HEK293 (cell line): ENCODE measurements around the gene LCNL1.

ENCODE experiments used
- CTCF ChIA-PET: fragments of 350-600 bp; formaldehyde crosslinking; extraction: SDS; loops from one replicate; lab custom pipeline; 2021; ENCODE audit warnings: antibody characterized with exemption; lab: Yijun Ruan, JAX
- POLR2A ChIA-PET: fragments of 300-600 bp; formaldehyde crosslinking; extraction: SDS; loops from one replicate; lab custom pipeline; 2020; ENCODE audit warnings: antibody characterized with exemption, inconsistent platforms; lab: Yijun Ruan, JAX
- H3K27ac ChIP-seq: fragments of 200-500 bp; sonication (Bioruptor generic); 2 replicates; pipeline ENCODE4 v1.5.1; 2014; ENCODE audit warnings: low read depth, low read length, control low read depth, inconsistent platforms; ENCODE audit errors: extremely low read depth
- H3K36me3 ChIP-seq, 2 experiments: fragments of 200-500 bp in 1 of 2; sonication (Bioruptor generic) in 1 of 2; 1 replicate in 1 of 2; 2 replicates in 1 of 2; pipeline ENCODE4 v1.5.1; 2014 to 2017; ENCODE audit warnings: inconsistent platforms in 2 of 2, low read length in 2 of 2; ENCODE audit not compliant: control insufficient read depth in 2 of 2, insufficient read depth in 1 of 2
- H3K4me1 ChIP-seq: fragments of 200-500 bp; sonication (Bioruptor generic); 2 replicates; pipeline ENCODE4 v1.5.1; 2014; ENCODE audit warnings: mild to moderate bottlenecking, low read length, inconsistent platforms; ENCODE audit not compliant: control insufficient read depth, insufficient read depth
- H3K4me3 ChIP-seq: 2 replicates; pipeline ENCODE4 v1.5.1; 2011; ENCODE audit warnings: low read depth, mild to moderate bottlenecking, control low read depth, low read length, moderate library complexity
- H3K9me3 ChIP-seq: fragments of 200-500 bp; sonication (Bioruptor generic); 2 replicates; pipeline ENCODE4 v1.5.1; 2014; ENCODE audit warnings: low read depth, low read length, inconsistent platforms; ENCODE audit not compliant: control insufficient read depth, insufficient read depth
- AEBP2 ChIP-seq: fragments of 450-650 bp; formaldehyde crosslinking; IDR thresholded peaks from 2 replicates; pipeline ENCODE4 v1.5.1; 2016; ENCODE audit warnings: missing biosample characterization, missing genetic modification characterization, borderline replicate concordance
- KLF17 ChIP-seq: fragments of 450-650 bp; formaldehyde crosslinking; IDR thresholded peaks from 2 replicates; pipeline ENCODE4 v1.5.1; 2016; ENCODE audit warnings: missing biosample characterization, missing genetic modification characterization
- OVOL3 ChIP-seq: fragments of 450-650 bp; formaldehyde crosslinking; IDR thresholded peaks from 2 replicates; pipeline ENCODE4 v1.5.1; 2016; ENCODE audit warnings: missing biosample characterization, missing genetic modification characterization
- WT1 ChIP-seq: fragments of 450-650 bp; formaldehyde crosslinking; IDR thresholded peaks from 2 replicates; pipeline ENCODE4 v1.5.1; 2016; ENCODE audit warnings: missing biosample characterization, missing genetic modification characterization
- ZBTB17 ChIP-seq: fragments of 450-650 bp; formaldehyde crosslinking; IDR thresholded peaks from 2 replicates; pipeline ENCODE4 v1.5.1; 2016; ENCODE audit warnings: missing biosample characterization, missing genetic modification characterization
- ZNF10 ChIP-seq: fragments of 450-650 bp; formaldehyde crosslinking; IDR thresholded peaks from 2 replicates; pipeline ENCODE4 v1.5.1; 2017; ENCODE audit warnings: missing biosample characterization, missing genetic modification characterization
- ZNF112 ChIP-seq: fragments of 450-650 bp; formaldehyde crosslinking; IDR thresholded peaks from 2 replicates; pipeline ENCODE4 v1.5.0; 2017; ENCODE audit warnings: missing biosample characterization, missing genetic modification characterization
- ZNF24 ChIP-seq: fragments of 450-650 bp; formaldehyde crosslinking; IDR thresholded peaks from 2 replicates; pipeline ENCODE4 v1.5.1; 2016; ENCODE audit warnings: missing biosample characterization, missing genetic modification characterization
- ZNF416 ChIP-seq: fragments of 450-650 bp; formaldehyde crosslinking; IDR thresholded peaks from 2 replicates; pipeline ENCODE4 v1.5.1; 2016; ENCODE audit warnings: missing biosample characterization, missing genetic modification characterization
- ZNF423 ChIP-seq: fragments of 450-650 bp; formaldehyde crosslinking; IDR thresholded peaks from 2 replicates; pipeline ENCODE4 v1.5.1; 2016; ENCODE audit warnings: missing biosample characterization, missing genetic modification characterization
- ZNF600 ChIP-seq: fragments of 450-650 bp; formaldehyde crosslinking; IDR thresholded peaks from 2 replicates; pipeline ENCODE4 v1.5.1; 2016; ENCODE audit warnings: missing biosample characterization, missing genetic modification characterization
- ZNF658 ChIP-seq: fragments of 450-650 bp; formaldehyde crosslinking; IDR thresholded peaks from 2 replicates; pipeline ENCODE4; 2016; ENCODE audit warnings: missing biosample characterization, missing genetic modification characterization
- ZNF785 ChIP-seq: fragments of 450-650 bp; formaldehyde crosslinking; IDR thresholded peaks from 2 replicates; pipeline ENCODE4 v1.5.1; 2016; ENCODE audit warnings: missing biosample characterization, missing genetic modification characterization
- ZNF837 ChIP-seq: fragments of 450-650 bp; formaldehyde crosslinking; IDR thresholded peaks from 2 replicates; pipeline ENCODE4 v1.5.1; 2016; ENCODE audit warnings: missing biosample characterization, missing genetic modification characterization
- TF ChIP-seq, protein P1 (sequence below): fragments of 450-650 bp; formaldehyde crosslinking; IDR thresholded peaks from 2 replicates; pipeline ENCODE4 v1.5.1; 2016; ENCODE audit warnings: missing biosample characterization, missing genetic modification characterization
- TF ChIP-seq, protein P2 (sequence below): fragments of 450-650 bp; formaldehyde crosslinking; conservative IDR thresholded peaks from 2 replicates; pipeline ENCODE4 v1.5.1; 2016; ENCODE audit warnings: low read depth, missing biosample characterization, missing genetic modification characterization
- TF ChIP-seq, protein P3 (sequence below): fragments of 450-650 bp; formaldehyde crosslinking; IDR thresholded peaks from 2 replicates; pipeline ENCODE4 v1.5.1; 2017; ENCODE audit warnings: missing biosample characterization, missing genetic modification characterization
- TF ChIP-seq, protein P4 (sequence below): fragments of 450-650 bp; formaldehyde crosslinking; optimal IDR thresholded peaks from 2 replicates; pipeline ENCODE3; 2016; ENCODE audit warnings: missing biosample characterization, mild to moderate bottlenecking, missing genetic modification characterization
- TF ChIP-seq, protein P5 (sequence below): fragments of 450-650 bp; formaldehyde crosslinking; IDR thresholded peaks from 2 replicates; pipeline ENCODE4 v1.5.1; 2016; ENCODE audit warnings: missing biosample characterization, missing genetic modification characterization

Gene LCNL1

GRCh38 chr9:136991993-136992818 lies 9.4 kb downstream of the LCNL1 start, which contains the start of gene PAXX (continued):
- TF ChIP-seq ZNF423 (tag by site-specific recombination) (no peak), ZNF112 (no peak), ZNF10 (tag by site-specific recombination) (0 out of 2 replicates have a peak, but pooled peaks have one; percentile 27), AEBP2 (tag by site-specific recombination) (no peak), ZNF600 (tag by site-specific recombination) (peak; percentile 81), ZNF785 (tag by site-specific recombination) (no peak), ZNF837 (no peak), WT1 (peak; percentile 39; the same call in 1 of the 2 replicates), ZBTB17 (tag by site-specific recombination) (peak; percentile 75)
- TF ChIP-seq, protein P1, sequence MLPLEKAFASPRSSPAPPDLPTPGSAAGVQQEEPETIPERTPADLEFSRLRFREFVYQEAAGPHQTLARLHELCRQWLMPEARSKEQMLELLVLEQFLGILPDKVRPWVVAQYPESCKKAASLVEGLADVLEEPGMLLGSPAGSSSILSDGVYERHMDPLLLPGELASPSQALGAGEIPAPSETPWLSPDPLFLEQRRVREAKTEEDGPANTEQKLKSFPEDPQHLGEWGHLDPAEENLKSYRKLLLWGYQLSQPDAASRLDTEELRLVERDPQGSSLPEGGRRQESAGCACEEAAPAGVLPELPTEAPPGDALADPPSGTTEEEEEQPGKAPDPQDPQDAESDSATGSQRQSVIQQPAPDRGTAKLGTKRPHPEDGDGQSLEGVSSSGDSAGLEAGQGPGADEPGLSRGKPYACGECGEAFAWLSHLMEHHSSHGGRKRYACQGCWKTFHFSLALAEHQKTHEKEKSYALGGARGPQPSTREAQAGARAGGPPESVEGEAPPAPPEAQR (tag by site-specific recombination) = no peak
- TF ChIP-seq, protein P2, sequence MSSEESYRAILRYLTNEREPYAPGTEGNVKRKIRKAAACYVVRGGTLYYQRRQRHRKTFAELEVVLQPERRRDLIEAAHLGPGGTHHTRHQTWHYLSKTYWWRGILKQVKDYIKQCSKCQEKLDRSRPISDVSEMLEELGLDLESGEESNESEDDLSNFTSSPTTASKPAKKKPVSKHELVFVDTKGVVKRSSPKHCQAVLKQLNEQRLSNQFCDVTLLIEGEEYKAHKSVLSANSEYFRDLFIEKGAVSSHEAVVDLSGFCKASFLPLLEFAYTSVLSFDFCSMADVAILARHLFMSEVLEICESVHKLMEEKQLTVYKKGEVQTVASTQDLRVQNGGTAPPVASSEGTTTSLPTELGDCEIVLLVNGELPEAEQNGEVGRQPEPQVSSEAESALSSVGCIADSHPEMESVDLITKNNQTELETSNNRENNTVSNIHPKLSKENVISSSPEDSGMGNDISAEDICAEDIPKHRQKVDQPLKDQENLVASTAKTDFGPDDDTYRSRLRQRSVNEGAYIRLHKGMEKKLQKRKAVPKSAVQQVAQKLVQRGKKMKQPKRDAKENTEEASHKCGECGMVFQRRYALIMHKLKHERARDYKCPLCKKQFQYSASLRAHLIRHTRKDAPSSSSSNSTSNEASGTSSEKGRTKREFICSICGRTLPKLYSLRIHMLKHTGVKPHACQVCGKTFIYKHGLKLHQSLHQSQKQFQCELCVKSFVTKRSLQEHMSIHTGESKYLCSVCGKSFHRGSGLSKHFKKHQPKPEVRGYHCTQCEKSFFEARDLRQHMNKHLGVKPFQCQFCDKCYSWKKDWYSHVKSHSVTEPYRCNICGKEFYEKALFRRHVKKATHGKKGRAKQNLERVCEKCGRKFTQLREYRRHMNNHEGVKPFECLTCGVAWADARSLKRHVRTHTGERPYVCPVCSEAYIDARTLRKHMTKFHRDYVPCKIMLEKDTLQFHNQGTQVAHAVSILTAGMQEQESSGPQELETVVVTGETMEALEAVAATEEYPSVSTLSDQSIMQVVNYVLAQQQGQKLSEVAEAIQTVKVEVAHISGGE (tag by site-specific recombination) = no peak
- TF ChIP-seq, protein P3, sequence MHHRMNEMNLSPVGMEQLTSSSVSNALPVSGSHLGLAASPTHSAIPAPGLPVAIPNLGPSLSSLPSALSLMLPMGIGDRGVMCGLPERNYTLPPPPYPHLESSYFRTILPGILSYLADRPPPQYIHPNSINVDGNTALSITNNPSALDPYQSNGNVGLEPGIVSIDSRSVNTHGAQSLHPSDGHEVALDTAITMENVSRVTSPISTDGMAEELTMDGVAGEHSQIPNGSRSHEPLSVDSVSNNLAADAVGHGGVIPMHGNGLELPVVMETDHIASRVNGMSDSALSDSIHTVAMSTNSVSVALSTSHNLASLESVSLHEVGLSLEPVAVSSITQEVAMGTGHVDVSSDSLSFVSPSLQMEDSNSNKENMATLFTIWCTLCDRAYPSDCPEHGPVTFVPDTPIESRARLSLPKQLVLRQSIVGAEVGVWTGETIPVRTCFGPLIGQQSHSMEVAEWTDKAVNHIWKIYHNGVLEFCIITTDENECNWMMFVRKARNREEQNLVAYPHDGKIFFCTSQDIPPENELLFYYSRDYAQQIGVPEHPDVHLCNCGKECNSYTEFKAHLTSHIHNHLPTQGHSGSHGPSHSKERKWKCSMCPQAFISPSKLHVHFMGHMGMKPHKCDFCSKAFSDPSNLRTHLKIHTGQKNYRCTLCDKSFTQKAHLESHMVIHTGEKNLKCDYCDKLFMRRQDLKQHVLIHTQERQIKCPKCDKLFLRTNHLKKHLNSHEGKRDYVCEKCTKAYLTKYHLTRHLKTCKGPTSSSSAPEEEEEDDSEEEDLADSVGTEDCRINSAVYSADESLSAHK (tag by site-specific recombination) = 0 out of 2 replicates have a peak, but pooled peaks have one; percentile 10

- Histone ChIP-seq H3K4me1 (peaks cover 5% of the 10 kb centered on the region), H3K9me3 (no peaks in the 10 kb centered on the region), H3K27ac (peak overlapping the region; percentile 83), H3K36me3 (peaks cover 0 to 18% of the 10 kb centered on the region in 2 experiments; a peak in 1 of 3 replicates), H3K4me3 (peak overlapping the region; percentile 72)
- POLR2A ChIA-PET = interaction anchor here (0.6 to 2.8 kb wide), 22 partner anchors 9 to 464 kb away, joined by 3 to 25 read pairs (median 5); partner anchors contain the start of genes EDF1, FBXW5, MAN1B1 and PTGDS
- CTCF ChIA-PET = interaction anchor here (0.7 to 2.9 kb wide), 9 partner anchors 12 to 206 kb away, joined by 3 to 28 read pairs (median 4); no protein-coding TSS in a partner anchor
- TF ChIP-seq, protein P4, sequence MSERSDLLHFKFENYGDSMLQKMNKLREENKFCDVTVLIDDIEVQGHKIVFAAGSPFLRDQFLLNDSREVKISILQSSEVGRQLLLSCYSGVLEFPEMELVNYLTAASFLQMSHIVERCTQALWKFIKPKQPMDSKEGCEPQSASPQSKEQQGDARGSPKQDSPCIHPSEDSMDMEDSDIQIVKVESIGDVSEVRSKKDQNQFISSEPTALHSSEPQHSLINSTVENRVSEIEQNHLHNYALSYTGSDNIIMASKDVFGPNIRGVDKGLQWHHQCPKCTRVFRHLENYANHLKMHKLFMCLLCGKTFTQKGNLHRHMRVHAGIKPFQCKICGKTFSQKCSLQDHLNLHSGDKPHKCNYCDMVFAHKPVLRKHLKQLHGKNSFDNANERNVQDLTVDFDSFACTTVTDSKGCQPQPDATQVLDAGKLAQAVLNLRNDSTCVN = no peak
- TF ChIP-seq ZNF24 (tag by site-specific recombination) (no peak), KLF17 (tag by site-specific recombination) (no peak), ZNF658 (no peak), ZNF416 (tag by site-specific recombination) (no peak), OVOL3 (tag by site-specific recombination) (no peak)
- TF ChIP-seq, protein P5, sequence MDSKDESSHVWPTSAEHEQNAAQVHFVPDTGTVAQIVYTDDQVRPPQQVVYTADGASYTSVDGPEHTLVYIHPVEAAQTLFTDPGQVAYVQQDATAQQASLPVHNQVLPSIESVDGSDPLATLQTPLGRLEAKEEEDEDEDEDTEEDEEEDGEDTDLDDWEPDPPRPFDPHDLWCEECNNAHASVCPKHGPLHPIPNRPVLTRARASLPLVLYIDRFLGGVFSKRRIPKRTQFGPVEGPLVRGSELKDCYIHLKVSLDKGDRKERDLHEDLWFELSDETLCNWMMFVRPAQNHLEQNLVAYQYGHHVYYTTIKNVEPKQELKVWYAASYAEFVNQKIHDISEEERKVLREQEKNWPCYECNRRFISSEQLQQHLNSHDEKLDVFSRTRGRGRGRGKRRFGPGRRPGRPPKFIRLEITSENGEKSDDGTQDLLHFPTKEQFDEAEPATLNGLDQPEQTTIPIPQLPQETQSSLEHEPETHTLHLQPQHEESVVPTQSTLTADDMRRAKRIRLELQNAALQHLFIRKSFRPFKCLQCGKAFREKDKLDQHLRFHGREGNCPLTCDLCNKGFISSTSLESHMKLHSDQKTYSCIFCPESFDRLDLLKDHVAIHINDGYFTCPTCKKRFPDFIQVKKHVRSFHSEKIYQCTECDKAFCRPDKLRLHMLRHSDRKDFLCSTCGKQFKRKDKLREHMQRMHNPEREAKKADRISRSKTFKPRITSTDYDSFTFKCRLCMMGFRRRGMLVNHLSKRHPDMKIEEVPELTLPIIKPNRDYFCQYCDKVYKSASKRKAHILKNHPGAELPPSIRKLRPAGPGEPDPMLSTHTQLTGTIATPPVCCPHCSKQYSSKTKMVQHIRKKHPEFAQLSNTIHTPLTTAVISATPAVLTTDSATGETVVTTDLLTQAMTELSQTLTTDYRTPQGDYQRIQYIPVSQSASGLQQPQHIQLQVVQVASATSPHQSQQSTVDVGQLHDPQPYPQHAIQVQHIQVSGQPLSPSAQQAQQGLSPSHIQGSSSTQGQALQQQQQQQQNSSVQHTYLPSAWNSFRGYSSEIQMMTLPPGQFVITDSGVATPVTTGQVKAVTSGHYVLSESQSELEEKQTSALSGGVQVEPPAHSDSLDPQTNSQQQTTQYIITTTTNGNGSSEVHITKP (tag by site-specific recombination) = no peak; the same call in 1 of the 2 replicates
Measured at GRCh38 chr9:136992819-136993369, 10.1 kb downstream of the LCNL1 start.
